AG10803 (cell line): Measurements from ENCODE around the gene CHST1.

ENCODE experiments used
- DNase-seq: peaks from one replicate; pipeline ENCODE4 v3.0.0; 2010; ENCODE audit warnings: low read depth
- H3K4me3 ChIP-seq: 2 replicates; pipeline ENCODE4 v1.5.1; 2011; ENCODE audit warnings: mild to moderate bottlenecking, low read length, control low read depth
- CTCF ChIP-seq: conservative IDR thresholded peaks from 2 replicates; pipeline ENCODE4 v1.5.1; 2011; ENCODE audit warnings: mild to moderate bottlenecking, low read length, control low read depth, inconsistent platforms

CHST1 gene

GRCh38 chr11:45622283-45622682 is 43.1 kb downstream of the CHST1 start:
- TF ChIP-seq CTCF = no peak
- DNase-seq = no peak
- H3K4me3 ChIP-seq = no peak overlapping the region

GRCh38 chr11:45621588-45621987 is 43.8 kb downstream of the CHST1 start:
- no peak for TF ChIP-seq CTCF
- no peak for DNase-seq
- no peak overlapping the region for H3K4me3 ChIP-seq

GRCh38 chr11:45620243-45620642 is 45.2 kb downstream of the CHST1 start:
- TF ChIP-seq CTCF = no peak
- H3K4me3 ChIP-seq = no peak overlapping the region
- DNase-seq = no peak

GRCh38 chr11:45618897-45619296 is 46.5 kb downstream of the CHST1 start:
- no peak for DNase-seq
- TF ChIP-seq CTCF = no peak
- H3K4me3 ChIP-seq = no peak overlapping the region

GRCh38 chr11:45617871-45618601 is 47.4 kb downstream of the CHST1 start:
- H3K4me3 ChIP-seq = no peak overlapping the region
- no peak for DNase-seq
- no peak for TF ChIP-seq CTCF

GRCh38 chr11:45616802-45617549 is 48.4 kb downstream of the CHST1 start:
- TF ChIP-seq CTCF = no peak
- no peak for DNase-seq
- H3K4me3 ChIP-seq = no peak overlapping the region
